ENCODE results near the gene TRAF4.
A peak's percentile ranks its signal among the peaks of the same experiment; 100 is the strongest.
"Not testable (repeated sequence)": the region's sequence is repeated elsewhere in the genome, so short reads cannot be mapped to it uniquely, and the experiment has no call there.

Gene TRAF4

DNA sequence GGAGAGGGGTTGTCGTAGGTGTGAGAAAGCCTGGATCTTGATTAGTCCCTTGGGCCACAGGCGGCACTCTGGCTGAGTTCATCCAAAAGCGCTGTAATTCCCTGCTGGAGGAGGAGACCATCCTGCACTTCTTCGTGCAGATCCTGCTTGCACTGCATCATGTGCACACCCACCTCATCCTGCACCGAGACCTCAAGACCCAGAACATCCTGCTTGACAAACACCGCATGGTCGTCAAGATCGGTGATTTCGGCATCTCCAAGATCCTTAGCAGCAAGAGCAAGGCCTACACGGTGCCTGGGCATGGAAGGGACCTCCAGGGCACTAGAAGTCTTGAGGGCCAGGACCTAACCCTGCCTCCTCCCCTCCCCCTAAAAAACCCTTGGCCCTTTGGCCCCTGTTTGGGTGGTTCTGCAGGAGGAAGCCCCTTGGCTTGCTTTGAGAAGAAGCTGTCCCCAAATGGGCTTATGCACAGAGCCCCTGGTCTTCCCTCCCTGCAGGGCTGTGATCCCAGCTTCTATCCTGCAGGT lies 9.0 kb upstream of the TRAF4 start:
- TF ChIP-seq ARNTL (CRISPR knock-in tag; IDR thresholded peaks at IDR 0.05; ENCODE audit: borderline replicate concordance, low read depth) = no peak
- TF ChIP-seq SNAI2 (CRISPR knock-in tag; IDR thresholded peaks at IDR 0.05) = no peak
- no peak for TF ChIP-seq TCF4 (CRISPR knock-in tag; IDR thresholded peaks at IDR 0.05; ENCODE audit: borderline replicate concordance)
- TF ChIP-seq RARB (CRISPR knock-in tag; IDR thresholded peaks at IDR 0.05) = no peak
- TF ChIP-seq ZFP3 (CRISPR knock-in tag; IDR thresholded peaks at IDR 0.05) = no peak
- no peak for TF ChIP-seq ZNF565 (CRISPR knock-in tag; conservative IDR thresholded peaks at IDR 0.05; ENCODE audit: low read depth)
- no peak for TF ChIP-seq ZNF70 (CRISPR knock-in tag; IDR thresholded peaks at IDR 0.05)
- TF ChIP-seq, protein P1, sequence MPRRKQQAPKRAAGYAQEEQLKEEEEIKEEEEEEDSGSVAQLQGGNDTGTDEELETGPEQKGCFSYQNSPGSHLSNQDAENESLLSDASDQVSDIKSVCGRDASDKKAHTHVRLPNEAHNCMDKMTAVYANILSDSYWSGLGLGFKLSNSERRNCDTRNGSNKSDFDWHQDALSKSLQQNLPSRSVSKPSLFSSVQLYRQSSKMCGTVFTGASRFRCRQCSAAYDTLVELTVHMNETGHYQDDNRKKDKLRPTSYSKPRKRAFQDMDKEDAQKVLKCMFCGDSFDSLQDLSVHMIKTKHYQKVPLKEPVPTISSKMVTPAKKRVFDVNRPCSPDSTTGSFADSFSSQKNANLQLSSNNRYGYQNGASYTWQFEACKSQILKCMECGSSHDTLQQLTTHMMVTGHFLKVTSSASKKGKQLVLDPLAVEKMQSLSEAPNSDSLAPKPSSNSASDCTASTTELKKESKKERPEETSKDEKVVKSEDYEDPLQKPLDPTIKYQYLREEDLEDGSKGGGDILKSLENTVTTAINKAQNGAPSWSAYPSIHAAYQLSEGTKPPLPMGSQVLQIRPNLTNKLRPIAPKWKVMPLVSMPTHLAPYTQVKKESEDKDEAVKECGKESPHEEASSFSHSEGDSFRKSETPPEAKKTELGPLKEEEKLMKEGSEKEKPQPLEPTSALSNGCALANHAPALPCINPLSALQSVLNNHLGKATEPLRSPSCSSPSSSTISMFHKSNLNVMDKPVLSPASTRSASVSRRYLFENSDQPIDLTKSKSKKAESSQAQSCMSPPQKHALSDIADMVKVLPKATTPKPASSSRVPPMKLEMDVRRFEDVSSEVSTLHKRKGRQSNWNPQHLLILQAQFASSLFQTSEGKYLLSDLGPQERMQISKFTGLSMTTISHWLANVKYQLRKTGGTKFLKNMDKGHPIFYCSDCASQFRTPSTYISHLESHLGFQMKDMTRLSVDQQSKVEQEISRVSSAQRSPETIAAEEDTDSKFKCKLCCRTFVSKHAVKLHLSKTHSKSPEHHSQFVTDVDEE (CRISPR knock-in tag; IDR thresholded peaks at IDR 0.05) = no peak
- ATAC-seq = no peak

DNA sequence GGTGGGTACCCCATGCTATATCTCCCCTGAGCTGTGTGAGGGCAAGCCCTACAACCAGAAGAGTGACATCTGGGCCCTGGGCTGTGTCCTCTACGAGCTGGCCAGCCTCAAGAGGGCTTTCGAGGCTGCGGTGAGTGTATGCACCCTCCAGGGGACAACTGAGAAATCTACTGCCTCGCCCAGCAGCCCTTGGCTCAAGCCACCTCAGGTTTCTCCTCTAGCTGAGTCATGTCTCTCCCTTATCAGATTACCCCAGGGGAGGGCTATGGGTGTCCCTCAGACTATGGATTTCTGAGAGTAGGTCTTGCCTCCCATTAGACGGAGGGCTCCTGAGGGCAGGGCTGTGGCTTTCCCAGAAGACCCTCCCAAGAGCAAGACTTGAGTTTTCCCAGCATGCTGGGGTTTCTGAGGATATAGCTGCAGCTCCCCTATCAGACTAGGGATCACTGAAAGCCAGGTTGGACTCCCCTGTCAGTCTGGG lies 8.5 kb upstream of the TRAF4 start:
- TF ChIP-seq, protein P2, sequence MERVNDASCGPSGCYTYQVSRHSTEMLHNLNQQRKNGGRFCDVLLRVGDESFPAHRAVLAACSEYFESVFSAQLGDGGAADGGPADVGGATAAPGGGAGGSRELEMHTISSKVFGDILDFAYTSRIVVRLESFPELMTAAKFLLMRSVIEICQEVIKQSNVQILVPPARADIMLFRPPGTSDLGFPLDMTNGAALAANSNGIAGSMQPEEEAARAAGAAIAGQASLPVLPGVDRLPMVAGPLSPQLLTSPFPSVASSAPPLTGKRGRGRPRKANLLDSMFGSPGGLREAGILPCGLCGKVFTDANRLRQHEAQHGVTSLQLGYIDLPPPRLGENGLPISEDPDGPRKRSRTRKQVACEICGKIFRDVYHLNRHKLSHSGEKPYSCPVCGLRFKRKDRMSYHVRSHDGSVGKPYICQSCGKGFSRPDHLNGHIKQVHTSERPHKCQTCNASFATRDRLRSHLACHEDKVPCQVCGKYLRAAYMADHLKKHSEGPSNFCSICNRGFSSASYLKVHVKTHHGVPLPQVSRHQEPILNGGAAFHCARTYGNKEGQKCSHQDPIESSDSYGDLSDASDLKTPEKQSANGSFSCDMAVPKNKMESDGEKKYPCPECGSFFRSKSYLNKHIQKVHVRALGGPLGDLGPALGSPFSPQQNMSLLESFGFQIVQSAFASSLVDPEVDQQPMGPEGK (CRISPR knock-in tag; IDR thresholded peaks at IDR 0.05; ENCODE audit: borderline replicate concordance) = no peak
- TF ChIP-seq GLIS3 (CRISPR knock-in tag; IDR thresholded peaks at IDR 0.05) (no peak), SNAI2 (CRISPR knock-in tag; IDR thresholded peaks at IDR 0.05) (no peak), ZNF565 (CRISPR knock-in tag; conservative IDR thresholded peaks at IDR 0.05; ENCODE audit: low read depth) (no peak), PPARA (CRISPR knock-in tag; IDR thresholded peaks at IDR 0.05; ENCODE audit: borderline replicate concordance) (no peak), RARB (CRISPR knock-in tag; IDR thresholded peaks at IDR 0.05) (no peak), TCF4 (CRISPR knock-in tag; IDR thresholded peaks at IDR 0.05; ENCODE audit: borderline replicate concordance) (no peak), ZFP3 (CRISPR knock-in tag; IDR thresholded peaks at IDR 0.05) (no peak), ZC3H10 (CRISPR knock-in tag; IDR thresholded peaks at IDR 0.05) (no peak), TOX (CRISPR knock-in tag; IDR thresholded peaks at IDR 0.05; ENCODE audit: borderline replicate concordance) (no peak), ISL1 (CRISPR knock-in tag; IDR thresholded peaks at IDR 0.05) (no peak), CSDC2 (CRISPR knock-in tag; IDR thresholded peaks at IDR 0.05) (no peak), ZFP30 (CRISPR knock-in tag; IDR thresholded peaks at IDR 0.05) (no peak), ARNTL (CRISPR knock-in tag; IDR thresholded peaks at IDR 0.05; ENCODE audit: borderline replicate concordance, low read depth) (no peak), ESRRG (CRISPR knock-in tag; IDR thresholded peaks at IDR 0.05) (no peak), BACH2 (CRISPR knock-in tag; IDR thresholded peaks at IDR 0.05; ENCODE audit: borderline replicate concordance) (no peak)
- TF ChIP-seq, protein P3, sequence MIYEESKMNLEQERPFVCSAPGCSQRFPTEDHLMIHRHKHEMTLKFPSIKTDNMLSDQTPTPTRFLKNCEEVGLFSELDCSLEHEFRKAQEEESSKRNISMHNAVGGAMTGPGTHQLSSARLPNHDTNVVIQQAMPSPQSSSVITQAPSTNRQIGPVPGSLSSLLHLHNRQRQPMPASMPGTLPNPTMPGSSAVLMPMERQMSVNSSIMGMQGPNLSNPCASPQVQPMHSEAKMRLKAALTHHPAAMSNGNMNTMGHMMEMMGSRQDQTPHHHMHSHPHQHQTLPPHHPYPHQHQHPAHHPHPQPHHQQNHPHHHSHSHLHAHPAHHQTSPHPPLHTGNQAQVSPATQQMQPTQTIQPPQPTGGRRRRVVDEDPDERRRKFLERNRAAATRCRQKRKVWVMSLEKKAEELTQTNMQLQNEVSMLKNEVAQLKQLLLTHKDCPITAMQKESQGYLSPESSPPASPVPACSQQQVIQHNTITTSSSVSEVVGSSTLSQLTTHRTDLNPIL (CRISPR knock-in tag; IDR thresholded peaks at IDR 0.05; ENCODE audit: low read depth) = no peak
- TF ChIP-seq, protein P4, sequence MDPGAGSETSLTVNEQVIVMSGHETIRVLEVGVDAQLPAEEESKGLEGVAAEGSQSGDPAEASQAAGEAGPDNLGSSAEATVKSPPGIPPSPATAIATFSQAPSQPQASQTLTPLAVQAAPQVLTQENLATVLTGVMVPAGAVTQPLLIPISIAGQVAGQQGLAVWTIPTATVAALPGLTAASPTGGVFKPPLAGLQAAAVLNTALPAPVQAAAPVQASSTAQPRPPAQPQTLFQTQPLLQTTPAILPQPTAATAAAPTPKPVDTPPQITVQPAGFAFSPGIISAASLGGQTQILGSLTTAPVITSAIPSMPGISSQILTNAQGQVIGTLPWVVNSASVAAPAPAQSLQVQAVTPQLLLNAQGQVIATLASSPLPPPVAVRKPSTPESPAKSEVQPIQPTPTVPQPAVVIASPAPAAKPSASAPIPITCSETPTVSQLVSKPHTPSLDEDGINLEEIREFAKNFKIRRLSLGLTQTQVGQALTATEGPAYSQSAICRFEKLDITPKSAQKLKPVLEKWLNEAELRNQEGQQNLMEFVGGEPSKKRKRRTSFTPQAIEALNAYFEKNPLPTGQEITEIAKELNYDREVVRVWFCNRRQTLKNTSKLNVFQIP (CRISPR knock-in tag; IDR thresholded peaks at IDR 0.05; ENCODE audit: borderline replicate concordance, low read depth) = no peak
- TF ChIP-seq, protein P5, sequence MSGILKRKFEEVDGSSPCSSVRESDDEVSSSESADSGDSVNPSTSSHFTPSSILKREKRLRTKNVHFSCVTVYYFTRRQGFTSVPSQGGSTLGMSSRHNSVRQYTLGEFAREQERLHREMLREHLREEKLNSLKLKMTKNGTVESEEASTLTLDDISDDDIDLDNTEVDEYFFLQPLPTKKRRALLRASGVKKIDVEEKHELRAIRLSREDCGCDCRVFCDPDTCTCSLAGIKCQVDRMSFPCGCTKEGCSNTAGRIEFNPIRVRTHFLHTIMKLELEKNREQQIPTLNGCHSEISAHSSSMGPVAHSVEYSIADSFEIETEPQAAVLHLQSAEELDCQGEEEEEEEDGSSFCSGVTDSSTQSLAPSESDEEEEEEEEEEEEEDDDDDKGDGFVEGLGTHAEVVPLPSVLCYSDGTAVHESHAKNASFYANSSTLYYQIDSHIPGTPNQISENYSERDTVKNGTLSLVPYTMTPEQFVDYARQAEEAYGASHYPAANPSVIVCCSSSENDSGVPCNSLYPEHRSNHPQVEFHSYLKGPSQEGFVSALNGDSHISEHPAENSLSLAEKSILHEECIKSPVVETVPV (CRISPR knock-in tag; IDR thresholded peaks at IDR 0.05) = no peak
- TF ChIP-seq, protein P1 (CRISPR knock-in tag; IDR thresholded peaks at IDR 0.05) = no peak
- peak; percentile 56; the same call in 1 of the 3 replicates for ATAC-seq

DNA sequence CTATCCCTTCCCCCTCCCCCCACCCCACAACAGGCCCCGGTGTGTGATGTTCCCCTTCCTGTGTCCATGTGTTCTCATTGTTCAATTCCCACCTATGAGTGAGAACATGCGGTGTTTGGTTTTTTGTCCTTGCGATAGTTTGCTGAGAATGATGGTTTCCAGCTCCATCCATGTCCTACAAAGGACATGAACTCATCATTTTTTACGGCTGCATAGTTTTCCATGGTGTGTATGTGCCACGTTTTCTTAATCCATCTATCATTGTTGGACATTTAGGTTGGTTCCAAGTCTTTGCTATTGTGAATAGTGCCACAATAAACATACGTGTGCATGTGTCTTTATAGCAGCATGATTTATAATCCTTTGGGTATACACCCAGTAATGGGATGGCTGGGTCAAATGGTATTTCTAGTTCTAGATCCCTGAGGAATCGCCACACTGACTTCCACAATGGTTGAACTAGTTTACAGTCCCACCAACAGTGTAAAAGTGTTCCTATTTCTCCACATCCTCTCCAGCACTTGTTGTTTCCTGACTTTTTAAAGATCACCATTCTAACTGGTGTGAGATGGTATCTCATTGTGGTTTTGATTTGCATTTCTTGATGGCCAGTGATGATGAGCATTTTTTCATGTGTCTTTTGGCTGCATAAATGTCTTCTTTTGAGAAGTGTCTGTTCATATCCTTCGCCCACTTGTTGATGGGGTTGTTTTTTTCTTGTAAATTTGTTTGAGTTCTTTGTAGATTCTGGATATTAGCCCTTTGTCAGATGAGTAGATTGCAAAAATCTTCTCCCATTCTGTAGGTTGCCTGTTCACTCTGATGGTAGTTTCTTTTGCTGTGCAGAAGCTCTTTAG lies 7.7 kb upstream of the TRAF4 start:
- ATAC-seq = not testable (repeated sequence)
